Activated naive CD4-positive, alpha-beta T cell treated with anti-CD3 and anti-CD28 coated beads for 36 hours (primary cell): Measurements from ENCODE around the gene EVI2A. TPM values are rescaled to one million over a fixed set of nuclear protein-coding genes. Genes with fewer than 3 reads are reported as not detected.
"Not testable (repeated sequence)": the region's sequence is repeated elsewhere in the genome, so short reads cannot be mapped to it uniquely, and the experiment has no call there.

Experiments used
- CTCF ChIA-PET: fragments of 350-600 bp; sonication (Branson Sonifier 250); formaldehyde crosslinking; loops from one replicate; lab custom pipeline; 2021; ENCODE audit warnings: antibody characterized with exemption; lab: Charles Lee
- DNase-seq: peaks from one replicate; pipeline ENCODE4 v3.0.0-alpha.2; 2020
- H3K27ac Mint-ChIP-seq: one replicate; pipeline ENCODE4 v1.8.0; 2021; ENCODE audit warnings: mild to moderate bottlenecking, mixed read lengths
- H3K27me3 Mint-ChIP-seq: one replicate; pipeline ENCODE4 v1.8.0; 2021; ENCODE audit warnings: low read depth, mixed read lengths
- H3K36me3 Mint-ChIP-seq: one replicate; pipeline ENCODE4 v1.8.0; 2021; ENCODE audit warnings: low read depth, mixed read lengths
- H3K4me1 Mint-ChIP-seq: one replicate; pipeline ENCODE4 v1.8.0; 2021; ENCODE audit warnings: low read depth, mixed read lengths
- H3K4me3 Mint-ChIP-seq: one replicate; pipeline ENCODE4 v1.8.0; 2021; ENCODE audit warnings: mild to moderate bottlenecking, moderate library complexity, mixed read lengths
- H3K9me3 Mint-ChIP-seq: one replicate; pipeline ENCODE4 v1.8.0; 2021; ENCODE audit warnings: mixed read lengths
- intact Hi-C: fragments of 100-400 bp; cut with micrococcal nuclease; formaldehyde crosslinking; loops from one replicate; pipeline ENCODE4 v1.15.1; 2023
- total RNA-seq, 2 experiments: library from RNA; stranded (reverse); gene quantifications; one replicate each; pipeline ENCODE4 v1.2.3, GENCODE V29; 2021

Gene EVI2A
- 10 to 100 TPM; 22.0 to 22.5 TPM for total RNA-seq

GRCh38 chr17:31321481-31321880 lies at the start of gene EVI2A:
Gene EVI2A, minus strand, starts transcription at chr17:31321622. Its CDS starts 2,609 bp downstream, at chr17:31319013.
- Mint-ChIP-seq H3K9me3 (no peaks in the 10 kb centered on the region), H3K4me3 (peak within 1 kb of the TSS; percentile 76), H3K27me3 (no peaks in the 10 kb centered on the region), H3K36me3 (peaks cover 15% of the 10 kb centered on the region), H3K27ac (peak within 1 kb of the TSS; percentile 96), H3K4me1 (peaks cover 28% of the 10 kb centered on the region)
- DNase-seq = peak; percentile 89
- CTCF ChIA-PET = no interaction called here
- intact Hi-C loops = loop anchor here (1.0 to 10.0 kb wide), 6 partner anchors 13 to 1207 kb away; partner anchors contain the start of genes NF1 and NSRP1

GRCh38 chr17:31369266-31369665 lies 47.8 kb upstream of the EVI2A start:
- no peaks in the 10 kb centered on the region for H3K27me3 Mint-ChIP-seq
- H3K4me3 Mint-ChIP-seq = no peak overlapping the region
- peaks cover 24% of the 10 kb centered on the region for H3K4me1 Mint-ChIP-seq
- H3K36me3 Mint-ChIP-seq = peaks cover 2% of the 10 kb centered on the region
- intact Hi-C loops = no loop called here
- CTCF ChIA-PET = interaction anchor here (1.0 to 1.5 kb wide), 4 partner anchors 14 to 157 kb away, joined by 3 read pairs; no protein-coding TSS in a partner anchor
- no peak for DNase-seq
- H3K27ac Mint-ChIP-seq = no peak overlapping the region
- no peaks in the 10 kb centered on the region for H3K9me3 Mint-ChIP-seq

GRCh38 chr17:31366088-31366487 lies 44.7 kb upstream of the EVI2A start:
- Mint-ChIP-seq H3K27me3 (no peaks in the 10 kb centered on the region), H3K27ac (no peak overlapping the region)

GRCh38 chr17:31364012-31364411 lies 42.6 kb upstream of the EVI2A start:
- DNase-seq = no peak
- Mint-ChIP-seq H3K4me1 (no peaks in the 10 kb centered on the region), H3K36me3 (peaks cover 12% of the 10 kb centered on the region), H3K27ac (no peak overlapping the region), H3K9me3 (no peaks in the 10 kb centered on the region), H3K27me3 (no peaks in the 10 kb centered on the region), H3K4me3 (no peak overlapping the region)
- intact Hi-C loops = no loop called here
- CTCF ChIA-PET = no interaction called here

More at GRCh38 chr17:31366088-31366487, 44.7 kb upstream of the EVI2A start:
- Mint-ChIP-seq H3K9me3 (no peaks in the 10 kb centered on the region), H3K4me3 (no peak overlapping the region), H3K36me3 (peaks cover 6% of the 10 kb centered on the region), H3K4me1 (peaks cover 7% of the 10 kb centered on the region)
- CTCF ChIA-PET = interaction anchor here (0.6 kb wide), 1 partner anchor 87 kb away, joined by 3 read pairs; no protein-coding TSS in a partner anchor
- intact Hi-C loops = no loop called here
- DNase-seq = no peak

GRCh38 chr17:31357839-31358394 lies 36.5 kb upstream of the EVI2A start:
- CTCF ChIA-PET = no interaction called here
- Mint-ChIP-seq H3K4me3 (no peak overlapping the region), H3K27ac (no peak overlapping the region), H3K27me3 (no peaks in the 10 kb centered on the region), H3K36me3 (peaks cover 23% of the 10 kb centered on the region), H3K9me3 (no peaks in the 10 kb centered on the region), H3K4me1 (no peaks in the 10 kb centered on the region)
- intact Hi-C loops = no loop called here
- no peak for DNase-seq

- Mint-ChIP-seq H3K27me3 (no peaks in the 10 kb centered on the region), H3K4me3 (no peak overlapping the region), H3K27ac (no peak overlapping the region), H3K36me3 (peaks cover 24% of the 10 kb centered on the region), H3K9me3 (no peaks in the 10 kb centered on the region), H3K4me1 (no peaks in the 10 kb centered on the region)
- no peak for DNase-seq
- CTCF ChIA-PET = no interaction called here
- intact Hi-C loops = no loop called here
Measured at GRCh38 chr17:31357091-31357490, 35.7 kb upstream of the EVI2A start.

GRCh38 chr17:31355935-31356334 lies 34.5 kb upstream of the EVI2A start:
- H3K27me3 Mint-ChIP-seq = no peaks in the 10 kb centered on the region
- peaks cover 21% of the 10 kb centered on the region for H3K36me3 Mint-ChIP-seq
- H3K27ac Mint-ChIP-seq = no peak overlapping the region
- no peaks in the 10 kb centered on the region for H3K9me3 Mint-ChIP-seq
- H3K4me1 Mint-ChIP-seq = no peaks in the 10 kb centered on the region
- H3K4me3 Mint-ChIP-seq = no peak overlapping the region
- CTCF ChIA-PET = interaction anchor here (0.6 kb wide), 2 partner anchors 28 to 1281 kb away, joined by 3 read pairs; no protein-coding TSS in a partner anchor
- no peak for DNase-seq
- intact Hi-C loops = no loop called here

- intact Hi-C loops = no loop called here
- Mint-ChIP-seq H3K36me3 (peaks cover 13% of the 10 kb centered on the region), H3K4me3 (no peak overlapping the region), H3K27me3 (no peaks in the 10 kb centered on the region), H3K9me3 (no peaks in the 10 kb centered on the region), H3K4me1 (no peaks in the 10 kb centered on the region), H3K27ac (no peak overlapping the region)
- DNase-seq = no peak
- CTCF ChIA-PET = no interaction called here
Measured at GRCh38 chr17:31349454-31349853, 28.0 kb upstream of the EVI2A start.

GRCh38 chr17:31345191-31345747 lies 23.8 kb upstream of the EVI2A start:
- H3K4me3 Mint-ChIP-seq, CTCF ChIA-PET, intact Hi-C loops, H3K27me3 Mint-ChIP-seq, H3K27ac Mint-ChIP-seq, H3K4me1 Mint-ChIP-seq, DNase-seq, H3K9me3 Mint-ChIP-seq, H3K36me3 Mint-ChIP-seq: not testable (repeated sequence)

- no peak for DNase-seq
- H3K27ac Mint-ChIP-seq = no peak overlapping the region
- no peaks in the 10 kb centered on the region for H3K9me3 Mint-ChIP-seq
- intact Hi-C loops = no loop called here
- no peak overlapping the region for H3K4me3 Mint-ChIP-seq
- H3K27me3 Mint-ChIP-seq = no peaks in the 10 kb centered on the region
- CTCF ChIA-PET = interaction anchor here (0.7 to 2.1 kb wide), 4 partner anchors 31 to 466 kb away, joined by 3 to 7 read pairs (median 4); no protein-coding TSS in a partner anchor
- H3K36me3 Mint-ChIP-seq = peaks cover 6% of the 10 kb centered on the region
- H3K4me1 Mint-ChIP-seq = no peaks in the 10 kb centered on the region
Measured at GRCh38 chr17:31339906-31340661, 18.7 kb upstream of the EVI2A start.

- Mint-ChIP-seq H3K9me3 (no peaks in the 10 kb centered on the region), H3K4me3 (no peak overlapping the region), H3K27me3 (no peaks in the 10 kb centered on the region), H3K27ac (no peak overlapping the region), H3K4me1 (peaks cover 27% of the 10 kb centered on the region), H3K36me3 (peaks cover 17% of the 10 kb centered on the region)
- intact Hi-C loops = loop anchor here (10.0 kb wide), 1 partner anchor 1214 kb away; the partner anchor contains the start of gene NSRP1
- CTCF ChIA-PET = no interaction called here
- DNase-seq = no peak
Measured at GRCh38 chr17:31329221-31329620, 7.8 kb upstream of the EVI2A start.

- intact Hi-C loops = loop anchor here (10.0 kb wide), 1 partner anchor 1213 kb away; the partner anchor contains the start of gene NSRP1
- Mint-ChIP-seq H3K27ac (no peak overlapping the region), H3K9me3 (no peaks in the 10 kb centered on the region), H3K4me3 (no peak overlapping the region), H3K27me3 (no peaks in the 10 kb centered on the region), H3K36me3 (peaks cover 16% of the 10 kb centered on the region), H3K4me1 (peaks cover 30% of the 10 kb centered on the region)
- no peak for DNase-seq
- CTCF ChIA-PET = no interaction called here
Measured at GRCh38 chr17:31328160-31328535, 6.7 kb upstream of the EVI2A start.
